IMR-90 (cell line): ENCODE data around the gene TMEM95.

Experiments used
- BHLHE40 ChIP-seq: fragments of 150-350 bp; IDR thresholded peaks from 2 replicates; pipeline ENCODE4 v1.6.1; 2016; ENCODE audit warnings: mild to moderate bottlenecking, low read depth, low read length
- CTCF ChIP-seq: conservative IDR thresholded peaks from 2 replicates; pipeline ENCODE4 v1.5.1; 2012; ENCODE audit warnings: mild to moderate bottlenecking, low read depth, low read length, improper control_type of control experiment
- FOS ChIP-seq: fragments of 150-350 bp; IDR thresholded peaks from 2 replicates; pipeline ENCODE4 v1.6.1; 2016; ENCODE audit warnings: low read depth, low read length
- MAZ ChIP-seq: IDR thresholded peaks from 2 replicates; pipeline ENCODE4 v1.6.1; 2012; ENCODE audit warnings: low read depth, mild to moderate bottlenecking, low read length, improper control_type of control experiment, moderate library complexity, borderline replicate concordance
- MXI1 ChIP-seq: IDR thresholded peaks from 2 replicates; pipeline ENCODE4 v1.6.1; 2012; ENCODE audit warnings: low read depth, mild to moderate bottlenecking, low read length, moderate library complexity, borderline replicate concordance
- NFE2L2 ChIP-seq: fragments of 150-350 bp; IDR thresholded peaks from 2 replicates; pipeline ENCODE4 v1.6.1; 2016; ENCODE audit warnings: low read depth, mild to moderate bottlenecking, low read length
- POLR2A ChIP-seq: IDR thresholded peaks from 2 replicates; pipeline ENCODE4 v1.6.1; 2012; ENCODE audit warnings: mild to moderate bottlenecking, low read depth, low read length
- RAD21 ChIP-seq: IDR thresholded peaks from 2 replicates; pipeline ENCODE4 v1.6.1; 2012; ENCODE audit warnings: low read length, improper control_type of control experiment
- RCOR1 ChIP-seq: IDR thresholded peaks from 2 replicates; pipeline ENCODE4 v1.6.1; 2012; ENCODE audit warnings: mild to moderate bottlenecking, low read length, improper control_type of control experiment; ENCODE audit not compliant: insufficient replicate concordance
- RFX5 ChIP-seq: IDR thresholded peaks from 2 replicates; pipeline ENCODE4 v1.8.0; 2012; ENCODE audit warnings: low read depth, mild to moderate bottlenecking, low read length, moderate library complexity
- USF2 ChIP-seq: fragments of 150-350 bp; IDR thresholded peaks from 2 replicates; pipeline ENCODE4 v1.6.1; 2017; ENCODE audit warnings: mild to moderate bottlenecking, antibody characterized with exemption, low read length, low read depth
- TF ChIP-seq, protein P1 (sequence below): fragments of 150-350 bp; IDR thresholded peaks from 2 replicates; pipeline ENCODE4 v1.6.1; 2016; ENCODE audit warnings: low read depth, mild to moderate bottlenecking, low read length, moderate library complexity, borderline replicate concordance

- TF ChIP-seq CTCF, result no peak
- TF ChIP-seq, protein P1, sequence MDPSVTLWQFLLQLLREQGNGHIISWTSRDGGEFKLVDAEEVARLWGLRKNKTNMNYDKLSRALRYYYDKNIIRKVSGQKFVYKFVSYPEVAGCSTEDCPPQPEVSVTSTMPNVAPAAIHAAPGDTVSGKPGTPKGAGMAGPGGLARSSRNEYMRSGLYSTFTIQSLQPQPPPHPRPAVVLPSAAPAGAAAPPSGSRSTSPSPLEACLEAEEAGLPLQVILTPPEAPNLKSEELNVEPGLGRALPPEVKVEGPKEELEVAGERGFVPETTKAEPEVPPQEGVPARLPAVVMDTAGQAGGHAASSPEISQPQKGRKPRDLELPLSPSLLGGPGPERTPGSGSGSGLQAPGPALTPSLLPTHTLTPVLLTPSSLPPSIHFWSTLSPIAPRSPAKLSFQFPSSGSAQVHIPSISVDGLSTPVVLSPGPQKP, result no peak
- TF ChIP-seq RCOR1, result no peak
- no peak for TF ChIP-seq USF2
- no peak for TF ChIP-seq MXI1
- TF ChIP-seq RFX5, result no peak
- TF ChIP-seq POLR2A, result no peak
- no peak for TF ChIP-seq MAZ
- TF ChIP-seq NFE2L2, result no peak
- TF ChIP-seq RAD21, result no peak
- TF ChIP-seq BHLHE40, result no peak
- no peak for TF ChIP-seq FOS
These were observed 28.4 kb downstream of the TMEM95 start for GRCh38 chr17:7383371-7383741.
